Measurements from ENCODE around the gene ABLIM1. TPM values are rescaled to one million over a fixed set of nuclear protein-coding genes. Genes with fewer than 3 reads are reported as not detected.

The ABLIM1 gene
- total RNA-seq, 1 donor from 2014 or later: 76.9 TPM

DNA sequence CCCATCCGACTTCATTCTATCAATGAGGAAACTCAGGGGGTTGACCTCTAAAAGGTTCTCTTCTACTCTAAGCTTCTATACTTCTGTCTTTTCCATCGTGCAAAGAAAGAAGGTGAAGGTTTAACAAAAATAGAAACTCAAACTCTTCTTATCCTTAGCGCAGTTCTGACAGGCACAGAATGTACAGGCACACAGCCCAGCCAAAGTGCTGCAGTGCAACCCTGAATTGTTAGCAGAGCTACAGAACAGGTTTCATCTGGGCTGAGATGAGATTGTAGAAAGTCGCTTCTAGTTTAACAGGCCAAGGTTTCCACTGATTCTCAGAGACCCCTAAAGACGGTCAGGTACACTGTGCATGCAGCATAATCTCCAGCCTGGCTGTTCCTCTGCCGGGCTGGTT, 174.5 kb downstream of the ABLIM1 start:
- H3K27ac Mint-ChIP-seq: no peak overlapping the region

GRCh38 chr10:114482480-114483304, 175.4 kb downstream of the ABLIM1 start:
- intact Hi-C loops (cut with micrococcal nuclease): no loop called here
- Mint-ChIP-seq H3K27ac (no peak overlapping the region), H3K27me3 (no peaks in the 10 kb centered on the region)

More for the DNA sequence above, 174.5 kb downstream of the ABLIM1 start:
- ATAC-seq (ENCODE audit: low read depth) (no peak), DNase-seq (no peak)
- intact Hi-C loops (cut with micrococcal nuclease): no loop called here
- CTCF ChIA-PET: interaction anchor here (1.1 kb wide), 1 partner anchor 338 kb away, joined by 3 read pairs; the partner anchor contains the start of gene FHIP2A
- no peaks in the 10 kb centered on the region for H3K9me3 Mint-ChIP-seq
- H3K36me3 Mint-ChIP-seq (ENCODE audit: low read depth): peaks cover 92% of the 10 kb centered on the region
- TF ChIP-seq, protein P1, sequence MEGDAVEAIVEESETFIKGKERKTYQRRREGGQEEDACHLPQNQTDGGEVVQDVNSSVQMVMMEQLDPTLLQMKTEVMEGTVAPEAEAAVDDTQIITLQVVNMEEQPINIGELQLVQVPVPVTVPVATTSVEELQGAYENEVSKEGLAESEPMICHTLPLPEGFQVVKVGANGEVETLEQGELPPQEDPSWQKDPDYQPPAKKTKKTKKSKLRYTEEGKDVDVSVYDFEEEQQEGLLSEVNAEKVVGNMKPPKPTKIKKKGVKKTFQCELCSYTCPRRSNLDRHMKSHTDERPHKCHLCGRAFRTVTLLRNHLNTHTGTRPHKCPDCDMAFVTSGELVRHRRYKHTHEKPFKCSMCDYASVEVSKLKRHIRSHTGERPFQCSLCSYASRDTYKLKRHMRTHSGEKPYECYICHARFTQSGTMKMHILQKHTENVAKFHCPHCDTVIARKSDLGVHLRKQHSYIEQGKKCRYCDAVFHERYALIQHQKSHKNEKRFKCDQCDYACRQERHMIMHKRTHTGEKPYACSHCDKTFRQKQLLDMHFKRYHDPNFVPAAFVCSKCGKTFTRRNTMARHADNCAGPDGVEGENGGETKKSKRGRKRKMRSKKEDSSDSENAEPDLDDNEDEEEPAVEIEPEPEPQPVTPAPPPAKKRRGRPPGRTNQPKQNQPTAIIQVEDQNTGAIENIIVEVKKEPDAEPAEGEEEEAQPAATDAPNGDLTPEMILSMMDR (IDR thresholded peaks at IDR 0.05): no peak
- H3K27me3 Mint-ChIP-seq: no peaks in the 10 kb centered on the region
- POLR2A ChIA-PET: no interaction called here
- H3K4me1 Mint-ChIP-seq: peaks cover 2% of the 10 kb centered on the region
- H3K4me3 Mint-ChIP-seq: no peak overlapping the region

DNA sequence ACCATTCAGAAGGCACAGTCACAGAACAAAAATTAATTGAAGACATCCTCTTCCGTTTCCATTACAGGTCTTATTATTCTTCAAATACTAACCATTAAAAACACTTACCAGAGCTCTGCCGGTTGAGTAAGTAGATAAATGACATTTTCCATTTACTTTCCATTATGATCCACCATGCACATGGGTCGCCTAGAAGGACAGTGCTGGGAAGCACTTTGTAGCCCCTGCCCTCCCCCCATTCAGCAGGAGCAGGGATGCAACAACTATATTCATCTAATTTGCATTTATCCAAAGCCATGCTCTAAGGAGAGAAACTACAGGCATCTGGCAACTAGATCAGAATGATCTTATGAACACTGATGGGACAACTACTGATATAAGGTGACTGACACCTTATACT, 177.0 kb downstream of the ABLIM1 start:
- H3K4me3 Mint-ChIP-seq: no peak overlapping the region
- no peaks in the 10 kb centered on the region for H3K27me3 Mint-ChIP-seq
- peaks cover 81% of the 10 kb centered on the region for H3K36me3 Mint-ChIP-seq (ENCODE audit: low read depth)
- no peak overlapping the region for H3K27ac Mint-ChIP-seq
- ChIA-PET POLR2A (interaction anchor here (0.6 kb wide), 1 partner anchor 349 kb away, joined by 5 read pairs; no protein-coding TSS in a partner anchor), CTCF (interaction anchor here (1.8 kb wide), 1 partner anchor 10 kb away, joined by 9 read pairs; no protein-coding TSS in a partner anchor)
- intact Hi-C loops (cut with micrococcal nuclease): no loop called here
- H3K9me3 Mint-ChIP-seq: no peaks in the 10 kb centered on the region
- ATAC-seq (ENCODE audit: low read depth) (no peak), DNase-seq (no peak)
- TF ChIP-seq, protein P1 (IDR thresholded peaks at IDR 0.05): no peak
- H3K4me1 Mint-ChIP-seq: peaks cover 9% of the 10 kb centered on the region

More at GRCh38 chr10:114482480-114483304, 175.4 kb downstream of the ABLIM1 start:
- H3K36me3 Mint-ChIP-seq (ENCODE audit: low read depth): peaks cover 92% of the 10 kb centered on the region
- ChIA-PET POLR2A (no interaction called here), CTCF (interaction anchor here (1.1 to 1.8 kb wide), 2 partner anchors 11 to 339 kb away, joined by 3 to 9 read pairs; partner anchors contain the start of gene FHIP2A)
- H3K9me3 Mint-ChIP-seq: no peaks in the 10 kb centered on the region
- ATAC-seq (ENCODE audit: low read depth) (no peak), DNase-seq (no peak)
- H3K4me3 Mint-ChIP-seq: no peak overlapping the region
- TF ChIP-seq, protein P1 (IDR thresholded peaks at IDR 0.05): no peak
- H3K4me1 Mint-ChIP-seq: peaks cover 7% of the 10 kb centered on the region

- POLR2A ChIA-PET: no interaction called here
- intact Hi-C loops (cut with micrococcal nuclease): loop anchor here (2.0 to 10.0 kb wide), 2 partner anchors 13 to 775 kb away; no protein-coding TSS in a partner anchor
- Mint-ChIP-seq H3K9me3 (no peaks in the 10 kb centered on the region), H3K4me3 (no peak overlapping the region), H3K36me3 (ENCODE audit: low read depth) (peaks cover 75% of the 10 kb centered on the region), H3K27ac (no peak overlapping the region), H3K4me1 (peaks cover 18% of the 10 kb centered on the region), H3K27me3 (no peaks in the 10 kb centered on the region)
- ATAC-seq (ENCODE audit: low read depth) (no peak), DNase-seq (no peak)
- TF ChIP-seq, protein P1 (IDR thresholded peaks at IDR 0.05): no peak
- CTCF ChIA-PET: no interaction called here
Observed at GRCh38 chr10:114479836-114480235, 178.2 kb downstream of the ABLIM1 start.

DNA sequence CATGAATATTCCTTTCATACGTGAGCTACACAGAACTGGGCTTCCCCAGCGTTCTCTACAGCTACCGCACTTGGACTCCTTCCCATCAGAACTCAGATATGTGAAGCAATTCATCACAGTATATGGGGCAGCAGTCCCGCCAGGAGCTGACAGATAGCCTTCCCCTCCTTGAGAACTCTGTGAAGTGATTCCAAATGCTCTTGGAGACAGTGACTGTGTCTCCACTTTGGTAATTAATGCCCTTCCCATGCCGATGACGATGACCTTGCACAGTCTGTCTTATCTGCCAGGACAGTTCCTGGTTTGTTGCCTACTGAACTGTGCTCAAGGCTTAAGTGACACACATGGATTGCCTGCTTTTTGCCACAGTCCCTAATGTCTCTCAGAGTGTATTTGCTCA, 178.8 kb downstream of the ABLIM1 start:
- no peaks in the 10 kb centered on the region for H3K27me3 Mint-ChIP-seq
- H3K4me3 Mint-ChIP-seq: no peak overlapping the region
- POLR2A ChIA-PET: no interaction called here
- DNase-seq (no peak), ATAC-seq (ENCODE audit: low read depth) (no peak)
- no peaks in the 10 kb centered on the region for H3K9me3 Mint-ChIP-seq
- intact Hi-C loops (cut with micrococcal nuclease): loop anchor here (2.0 to 10.0 kb wide), 2 partner anchors 13 to 775 kb away; no protein-coding TSS in a partner anchor
- TF ChIP-seq, protein P1 (IDR thresholded peaks at IDR 0.05): no peak
- no peak overlapping the region for H3K27ac Mint-ChIP-seq
- H3K36me3 Mint-ChIP-seq (ENCODE audit: low read depth): peaks cover 72% of the 10 kb centered on the region
- H3K4me1 Mint-ChIP-seq: peaks cover 21% of the 10 kb centered on the region
- CTCF ChIA-PET: interaction anchor here (1.1 kb wide), 1 partner anchor 216 kb away, joined by 3 read pairs; no protein-coding TSS in a partner anchor
